HepG2 (cell line): Measurements from ENCODE around the gene MTR. TPM values are rescaled to one million over a fixed set of nuclear protein-coding genes. Genes with fewer than 3 reads are reported as not detected.

Source experiments
- ATAC-seq: fragments of 200-7000 bp; cut with Tn5 transposase; 3 replicates; pipeline ENCODE4 v1.9.1; 2020; ENCODE audit warnings: mild to moderate bottlenecking, moderate library complexity
- BruUV-seq: library from RNA; stranded (reverse); fragments of 400-500 nt; replicated peaks from 2 replicates; lab custom pipeline; 2021; lab: Mats Ljungman, UMichigan
- CTCF ChIA-PET: fragments of 300-600 bp; formaldehyde crosslinking; extraction: SDS; loops from one replicate; lab custom pipeline; 2021; ENCODE audit warnings: low total read pairs, inconsistent platforms, low intra/inter-chr PET ratio; lab: Yijun Ruan, JAX
- POLR2A ChIA-PET: fragments of 350-600 bp; sonication (Branson Sonifier 250); formaldehyde crosslinking; loops from one replicate; lab custom pipeline; 2020; ENCODE audit warnings: antibody characterized with exemption, inconsistent platforms; lab: Yijun Ruan, JAX
- DNase-seq: peaks from one replicate; pipeline ENCODE4 v3.0.0-alpha.2; 2015; ENCODE audit warnings: low spot score
- FAIRE-seq: peaks from 3 replicates; lab custom pipeline; 2011; peaks lifted over from hg19 to GRCh38; lab: Jason Lieb, UNC
- H2AFZ ChIP-seq: one replicate; pipeline ENCODE4 v1.6.1; 2011; ENCODE audit warnings: low read length, inconsistent platforms
- H3K27ac ChIP-seq: fragments of 300-600 bp; 3 replicates; pipeline ENCODE4 v1.8.0; 2011; ENCODE audit warnings: mixed run types, mild to moderate bottlenecking, mixed read lengths, low read length, inconsistent platforms; ENCODE audit not compliant: insufficient read depth; ENCODE audit errors: extremely low read length
- H3K27me3 ChIP-seq, 2 experiments: fragments of 200-600 bp in 1 of 2; 2 replicates in 1 of 2; 3 replicates in 1 of 2; pipeline versions ENCODE4 v1.6.0 to v1.8.0; 2011; ENCODE audit warnings: low read length in 2 of 2, mild to moderate bottlenecking in 2 of 2, moderate library complexity in 2 of 2, inconsistent platforms in 1 of 2; ENCODE audit not compliant: insufficient read depth in 2 of 2, control insufficient read depth in 1 of 2
- H3K36me3 ChIP-seq, 2 experiments: fragments of 200-600 bp in 1 of 2; replicated peaks in 1 of 2; 2 replicates in 1 of 2; 3 replicates in 1 of 2; pipeline versions ENCODE4 v1.5.1 to v1.8.0; 2011; ENCODE audit warnings: low read length in 2 of 2, inconsistent platforms in 1 of 2; ENCODE audit not compliant: insufficient read depth in 2 of 2, control insufficient read depth in 1 of 2
- H3K4me1 ChIP-seq: 2 replicates; pipeline ENCODE4 v1.5.1; 2012; ENCODE audit warnings: low read length, inconsistent platforms; ENCODE audit not compliant: insufficient read depth
- H3K4me2 ChIP-seq: 2 replicates; pipeline ENCODE4 v1.6.0; 2011; ENCODE audit warnings: low read depth, low read length, inconsistent platforms
- H3K4me3 ChIP-seq, 3 experiments: fragments of 200-600 bp in 1 of 3; sonication (generic), shearing (Covaris generic) in 1 of 3; replicated peaks in 1 of 3; 2 replicates each; pipeline ENCODE4 v1.5.1; 2011 to 2016; ENCODE audit warnings: low read length in 3 of 3, inconsistent platforms in 2 of 3, low read depth in 2 of 3, mild to moderate bottlenecking in 2 of 3, control low read depth in 1 of 3, mixed read lengths in 1 of 3; ENCODE audit not compliant: insufficient read depth in 1 of 3
- H3K79me2 ChIP-seq: one replicate; pipeline ENCODE4 v1.6.1; 2011; ENCODE audit warnings: low read length, inconsistent platforms; ENCODE audit not compliant: insufficient read depth
- H3K9ac ChIP-seq: 2 replicates; pipeline ENCODE4 v1.6.0; 2011; ENCODE audit warnings: mild to moderate bottlenecking, low read depth, low read length, inconsistent platforms; ENCODE audit not compliant: insufficient read depth
- H3K9me3 ChIP-seq: 2 replicates; pipeline ENCODE4 v1.5.1; 2012; ENCODE audit warnings: mild to moderate bottlenecking, low read length
- H4K20me1 ChIP-seq: 2 replicates; pipeline ENCODE4 v1.6.0; 2011; ENCODE audit warnings: inconsistent platforms, mild to moderate bottlenecking, low read length, moderate library complexity; ENCODE audit not compliant: insufficient read depth
- CC2D1A ChIP-seq: sonication (generic); formaldehyde crosslinking; IDR thresholded peaks from 2 replicates; pipeline ENCODE4 v1.8.1; 2023; ENCODE audit warnings: mild to moderate bottlenecking, missing genetic modification reagents
- DMAP1 ChIP-seq: IDR thresholded peaks from 2 replicates; pipeline ENCODE4 v1.6.1; 2016
- HES4 ChIP-seq: sonication (generic); formaldehyde crosslinking; IDR thresholded peaks from 2 replicates; pipeline ENCODE4 v1.9.0; 2021; ENCODE audit warnings: mild to moderate bottlenecking, missing genetic modification reagents, borderline replicate concordance
- KLF15 ChIP-seq: sonication (generic); formaldehyde crosslinking; IDR thresholded peaks from 2 replicates; pipeline ENCODE4 v1.8.1; 2023; ENCODE audit warnings: borderline replicate concordance, mild to moderate bottlenecking, inconsistent platforms, missing genetic modification reagents, mixed read lengths
- MTA3 ChIP-seq: sonication (generic); formaldehyde crosslinking; IDR thresholded peaks from 2 replicates; pipeline ENCODE4 v1.4.0; 2020; ENCODE audit warnings: missing genetic modification reagents
- NFYB ChIP-seq: sonication (generic); formaldehyde crosslinking; IDR thresholded peaks from 2 replicates; pipeline ENCODE4 v1.4.0; 2020; ENCODE audit warnings: missing genetic modification reagents
- NR3C1 ChIP-seq: sonication (generic); formaldehyde crosslinking; IDR thresholded peaks from 2 replicates; pipeline ENCODE4 v1.4.0; 2020; ENCODE audit warnings: missing genetic modification reagents
- RFX3 ChIP-seq: IDR thresholded peaks from 2 replicates; pipeline ENCODE4 v1.6.1; 2016; ENCODE audit warnings: missing biosample characterization, missing genetic modification reagents
- SRY ChIP-seq: sonication (generic); formaldehyde crosslinking; IDR thresholded peaks from 2 replicates; pipeline ENCODE4 v1.8.0; 2022; ENCODE audit warnings: mild to moderate bottlenecking, missing genetic modification reagents
- SSRP1 ChIP-seq: IDR thresholded peaks from 2 replicates; pipeline ENCODE4 v1.6.1; 2016; ENCODE audit warnings: control low read depth
- ZFP36L2 ChIP-seq: sonication (generic); formaldehyde crosslinking; IDR thresholded peaks from 2 replicates; pipeline ENCODE4 v1.4.0; 2020; ENCODE audit warnings: missing genetic modification reagents
- ZNF432 ChIP-seq: sonication (generic); formaldehyde crosslinking; IDR thresholded peaks from 2 replicates; pipeline ENCODE4 v1.5.0; 2020; ENCODE audit warnings: missing genetic modification reagents, mild to moderate bottlenecking, borderline replicate concordance
- ZNF660 ChIP-seq: sonication (generic); formaldehyde crosslinking; IDR thresholded peaks from 2 replicates; pipeline ENCODE4 v1.5.1; 2020; ENCODE audit warnings: mild to moderate bottlenecking, low read depth, missing genetic modification reagents, borderline replicate concordance
- ZNF720 ChIP-seq: sonication (generic); formaldehyde crosslinking; IDR thresholded peaks from 2 replicates; pipeline ENCODE4 v1.4.0; 2020; ENCODE audit warnings: missing genetic modification reagents
- ZNF737 ChIP-seq: sonication (generic); formaldehyde crosslinking; IDR thresholded peaks from 2 replicates; pipeline ENCODE4 v1.5.0; 2020; ENCODE audit warnings: missing genetic modification reagents, mild to moderate bottlenecking, borderline replicate concordance
- ZNF776 ChIP-seq: sonication (generic); formaldehyde crosslinking; IDR thresholded peaks from 2 replicates; pipeline ENCODE4 v1.4.0; 2020; ENCODE audit warnings: mild to moderate bottlenecking, missing genetic modification reagents
- WGBS: methylation state at CpG from one replicate; pipeline ENCODE4 v1.1.6; 2017; ENCODE audit warnings: low lambda C conversion rate; 5-methylcytosine and 5-hydroxymethylcytosine counted together
- in situ Hi-C: cut with HindIII; loops from 2 replicates; pipeline ENCODE4 v1.10.0; 2017; ENCODE audit warnings: low pct_unique_long_range_greater_than_20kb; ENCODE audit not compliant: extremely low pct_ligation_motif_present
- intact Hi-C: fragments of 100-400 bp; cut with micrococcal nuclease; formaldehyde crosslinking; loops from one replicate; pipeline ENCODE4 v1.10.0; 2022; ENCODE audit not compliant: unreplicated experiment
- polyA plus RNA-seq, 8 experiments: library from polyadenylated mRNA; depleted of rRNA in 3 of 8; stranded (reverse) in 7 of 8; unstranded in 1 of 8; fragments of >200 nt; fragmentation: Illumina TruSeq in 4 of 8; extraction: Trizol in 4 of 8; gene quantifications; 2 replicates each; pipeline versions ENCODE4 v1.2.1 to v1.2.3, GENCODE V29; 2011 to 2016; ENCODE audit warnings: low read depth in 4 of 8, missing spikeins in 1 of 8, mixed read lengths in 1 of 8; ENCODE audit not compliant: insufficient read depth in 1 of 8
- total RNA-seq, 5 experiments: library from RNA; depleted of rRNA; stranded (reverse); fragments of >200 nt; fragmentation: Illumina TruSeq; extraction: Trizol; gene quantifications; 2 replicates each; pipeline ENCODE4 v1.2.3, GENCODE V29; 2016; ENCODE audit warnings: low read depth in 1 of 5
- TF ChIP-seq, protein P1 (sequence below): IDR thresholded peaks from 2 replicates; pipeline ENCODE4 v1.6.1; 2012; ENCODE audit warnings: low read length, improper control_type of control experiment

MTR gene
- total and polyA plus RNA-seq, 2 of the 13 experiments (the other 11 are each of a cell fraction or from before 2014, with no cell fraction given), result 16.3 to 36.1 TPM

DNA sequence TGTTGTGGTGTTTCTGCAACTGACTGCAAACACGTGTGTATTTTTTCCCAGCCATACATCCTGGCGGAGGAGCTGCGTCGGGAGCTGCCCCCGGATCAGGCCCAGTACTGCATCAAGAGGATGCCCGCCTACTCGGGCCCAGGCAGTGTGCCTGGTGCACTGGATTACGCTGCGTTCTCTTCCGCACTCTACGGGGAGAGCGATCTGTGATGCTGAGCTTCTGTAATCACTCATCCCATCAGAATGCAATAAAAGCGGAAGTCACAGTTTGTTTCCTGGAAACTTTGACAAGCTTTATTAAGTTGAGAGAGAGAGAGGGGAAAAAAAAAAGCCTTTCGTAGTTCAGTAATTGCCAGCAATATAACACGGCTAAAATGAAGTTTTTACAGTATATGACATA lies 32.7 kb upstream of the MTR start:
- in situ Hi-C loops, result loop anchor here (10.0 to 25.0 kb wide), 2 partner anchors 375 to 802 kb away; no protein-coding TSS in a partner anchor
- ChIA-PET CTCF (no interaction called here), POLR2A (interaction anchor here (1.3 kb wide), 1 partner anchor 101 kb away, joined by 3 read pairs; no protein-coding TSS in a partner anchor)
- no peak for ATAC-seq
- no peaks in the 10 kb centered on the region for H4K20me1 ChIP-seq
- no peaks in the 10 kb centered on the region for H3K79me2 ChIP-seq
- BruUV-seq, result no TSS peak
- TF ChIP-seq ZNF720 (CRISPR knock-in tag), result no peak
- TF ChIP-seq SRY, result no peak
- TF ChIP-seq ZNF737, result no peak
- H3K27ac ChIP-seq, result no peak overlapping the region
- H3K4me1 ChIP-seq, result peaks cover 32% of the 10 kb centered on the region
- no peak overlapping the region for H3K4me2 ChIP-seq
- no peaks in the 10 kb centered on the region for H3K27me3 ChIP-seq
- H3K4me3 ChIP-seq, result no peak overlapping the region
- no peak overlapping the region for H3K9ac ChIP-seq
- no peak for FAIRE-seq
- DNase-seq, result no peak
- H2AFZ ChIP-seq, result no peak overlapping the region
- no peaks in the 10 kb centered on the region for H3K9me3 ChIP-seq
- intact Hi-C loops, result no loop called here
- H3K36me3 ChIP-seq, result no peaks in the 10 kb centered on the region
- WGBS, result 68% methylated on average over 15 of the region's 15 CpGs

DNA sequence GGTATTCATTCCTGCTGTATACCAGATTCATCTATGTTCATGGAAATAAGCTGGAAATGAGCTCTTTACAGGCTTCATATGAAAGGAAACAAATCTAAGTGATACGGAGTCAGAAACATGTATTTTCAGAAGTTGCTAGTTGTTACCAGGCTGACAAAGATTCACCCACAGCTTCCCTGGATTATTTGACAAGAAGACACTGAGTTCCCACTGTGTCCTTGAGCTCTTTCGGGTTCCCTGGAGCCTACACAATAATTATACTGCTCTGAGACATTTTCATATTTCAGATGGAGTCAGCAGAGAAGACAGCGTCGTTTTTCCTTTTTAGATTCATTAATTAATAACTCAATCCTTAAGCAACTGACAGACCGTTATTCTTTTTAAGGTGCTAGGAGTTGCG lies 29.3 kb upstream of the MTR start:
- in situ Hi-C loops (loop anchor here (10.0 to 25.0 kb wide), 2 partner anchors 371 to 799 kb away; no protein-coding TSS in a partner anchor), intact Hi-C loops (no loop called here)
- H3K36me3 ChIP-seq, result no peaks in the 10 kb centered on the region
- H3K79me2 ChIP-seq, result no peaks in the 10 kb centered on the region
- 38% methylated on average over 6 of the region's 6 CpGs for WGBS
- H3K9me3 ChIP-seq, result no peaks in the 10 kb centered on the region
- DNase-seq, result no peak
- H3K27me3 ChIP-seq, result peaks cover 0 to 9% of the 10 kb centered on the region in 2 experiments; a peak in 1 of 5 replicates
- ChIA-PET POLR2A (no interaction called here), CTCF (no interaction called here)
- H3K4me2 ChIP-seq, result no peak overlapping the region
- H3K9ac ChIP-seq, result no peak overlapping the region
- no TSS peak for BruUV-seq
- no peak for ATAC-seq
- no peak overlapping the region for H3K4me3 ChIP-seq
- no peak overlapping the region for H3K27ac ChIP-seq
- FAIRE-seq, result no peak
- peaks cover 11% of the 10 kb centered on the region for H3K4me1 ChIP-seq
- no peak overlapping the region for H2AFZ ChIP-seq
- H4K20me1 ChIP-seq, result no peaks in the 10 kb centered on the region
- TF ChIP-seq KLF15 (CRISPR knock-in tag) (no peak), HES4 (no peak), NFYB (CRISPR knock-in tag) (no peak), DMAP1 (CRISPR knock-in tag) (no peak), SSRP1 (CRISPR knock-in tag) (no peak), ZNF432 (CRISPR knock-in tag) (no peak), ZNF776 (CRISPR knock-in tag) (no peak), ZNF660 (CRISPR knock-in tag) (no peak), MTA3 (no peak), CC2D1A (no peak), NR3C1 (CRISPR knock-in tag) (no peak), ZFP36L2 (no peak), RFX3 (no peak)
- TF ChIP-seq, protein P1, sequence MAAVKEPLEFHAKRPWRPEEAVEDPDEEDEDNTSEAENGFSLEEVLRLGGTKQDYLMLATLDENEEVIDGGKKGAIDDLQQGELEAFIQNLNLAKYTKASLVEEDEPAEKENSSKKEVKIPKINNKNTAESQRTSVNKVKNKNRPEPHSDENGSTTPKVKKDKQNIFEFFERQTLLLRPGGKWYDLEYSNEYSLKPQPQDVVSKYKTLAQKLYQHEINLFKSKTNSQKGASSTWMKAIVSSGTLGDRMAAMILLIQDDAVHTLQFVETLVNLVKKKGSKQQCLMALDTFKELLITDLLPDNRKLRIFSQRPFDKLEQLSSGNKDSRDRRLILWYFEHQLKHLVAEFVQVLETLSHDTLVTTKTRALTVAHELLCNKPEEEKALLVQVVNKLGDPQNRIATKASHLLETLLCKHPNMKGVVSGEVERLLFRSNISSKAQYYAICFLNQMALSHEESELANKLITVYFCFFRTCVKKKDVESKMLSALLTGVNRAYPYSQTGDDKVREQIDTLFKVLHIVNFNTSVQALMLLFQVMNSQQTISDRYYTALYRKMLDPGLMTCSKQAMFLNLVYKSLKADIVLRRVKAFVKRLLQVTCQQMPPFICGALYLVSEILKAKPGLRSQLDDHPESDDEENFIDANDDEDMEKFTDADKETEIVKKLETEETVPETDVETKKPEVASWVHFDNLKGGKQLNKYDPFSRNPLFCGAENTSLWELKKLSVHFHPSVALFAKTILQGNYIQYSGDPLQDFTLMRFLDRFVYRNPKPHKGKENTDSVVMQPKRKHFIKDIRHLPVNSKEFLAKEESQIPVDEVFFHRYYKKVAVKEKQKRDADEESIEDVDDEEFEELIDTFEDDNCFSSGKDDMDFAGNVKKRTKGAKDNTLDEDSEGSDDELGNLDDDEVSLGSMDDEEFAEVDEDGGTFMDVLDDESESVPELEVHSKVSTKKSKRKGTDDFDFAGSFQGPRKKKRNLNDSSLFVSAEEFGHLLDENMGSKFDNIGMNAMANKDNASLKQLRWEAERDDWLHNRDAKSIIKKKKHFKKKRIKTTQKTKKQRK, result no peak
